ENCODE results near the gene MVB12B.

Gene MVB12B

GRCh38 chr9:126499911-126500599, 173.4 kb downstream of the MVB12B start:
- H4K8ac ChIP-seq (ENCODE audit: low read depth, low read length): no peak overlapping the region
- H3K14ac ChIP-seq (ENCODE audit: low read length): peak overlapping the region; percentile 6
- H3K18ac ChIP-seq (ENCODE audit: low read length): peak overlapping the region; percentile 94
- peak overlapping the region; percentile 92 for H2AK5ac ChIP-seq (ENCODE audit: low read depth, low read length)
- H3K23ac ChIP-seq (ENCODE audit: low read depth, low read length, poor library complexity): peak overlapping the region; percentile 65
- H2BK15ac ChIP-seq (ENCODE audit: low read length): no peak overlapping the region
- H3K4me3 ChIP-seq (ENCODE audit: low read length in 2 of 2): peak overlapping the region; percentile 40 to 70
- peak overlapping the region; percentile 82 for H2AFZ ChIP-seq (ENCODE audit: low read length)
- H3K4ac ChIP-seq (ENCODE audit: low read length): no peak overlapping the region
- H3K27ac ChIP-seq (replicated peaks; ENCODE audit: low read length): no peak overlapping the region
- H3K9me3 ChIP-seq (replicated peaks in 1 of 2; ENCODE audit: control insufficient read depth in 2 of 2, insufficient read depth in 1 of 2, low read depth in 1 of 2, low read length in 2 of 2): peaks cover 0 to 2% of the 10 kb centered on the region in 2 donors
- WGBS, 2 donors (ENCODE audit: extremely low coverage in 2 of 2, insufficient read length in 2 of 2, insufficient replicate concordance in 1 of 2): no CpG with 5 or more reads among the region's 20 CpGs
- H3K79me1 ChIP-seq (ENCODE audit: low read depth, low read length): peaks cover 9% of the 10 kb centered on the region
- peak overlapping the region; percentile 44 for H3K9ac ChIP-seq (ENCODE audit: low read depth, low read length, poor library complexity)
- no peak for DNase-seq (ENCODE audit: low spot score)
- H4K91ac ChIP-seq (ENCODE audit: low read depth, low read length, poor library complexity): no peak overlapping the region
- H2BK5ac ChIP-seq (ENCODE audit: low read length): no peak overlapping the region
- peaks cover 6 to 7% of the 10 kb centered on the region in 2 donors for H3K36me3 ChIP-seq (replicated peaks in 1 of 2; ENCODE audit: control insufficient read depth in 2 of 2, insufficient read depth in 2 of 2, low read length in 2 of 2)
- H3K4me1 ChIP-seq (ENCODE audit: control insufficient read depth in 2 of 2, insufficient read depth in 1 of 2, low read depth in 1 of 2, low read length in 2 of 2): peaks cover 4 to 13% of the 10 kb centered on the region in 2 donors
- peak overlapping the region; percentile 56 for H3K4me2 ChIP-seq (ENCODE audit: insufficient read depth, low read length, poor library complexity, severe bottlenecking)
- H2BK12ac ChIP-seq (ENCODE audit: low read length): no peak overlapping the region
- H2BK120ac ChIP-seq (ENCODE audit: low read depth, low read length): no peak overlapping the region
- H3K27me3 ChIP-seq (ENCODE audit: control insufficient read depth in 3 of 3, insufficient read depth in 3 of 3, low read depth in 1 of 3, low read length in 3 of 3): peaks cover 0 to 15% (median 7%) of the 10 kb centered on the region in 3 experiments

GRCh38 chr9:126500600-126501382, 174.2 kb downstream of the MVB12B start:
- H2BK5ac ChIP-seq (ENCODE audit: low read length): no peak overlapping the region
- H2AFZ ChIP-seq (ENCODE audit: low read length): peak overlapping the region; percentile 8
- H2BK120ac ChIP-seq (ENCODE audit: low read depth, low read length): no peak overlapping the region
- H3K9ac ChIP-seq (ENCODE audit: low read depth, low read length, poor library complexity): peak overlapping the region; percentile 34
- peaks cover 0 to 2% of the 10 kb centered on the region in 2 donors for H3K9me3 ChIP-seq (replicated peaks in 1 of 2; ENCODE audit: control insufficient read depth in 2 of 2, insufficient read depth in 1 of 2, low read depth in 1 of 2, low read length in 2 of 2)
- H2AK5ac ChIP-seq (ENCODE audit: low read depth, low read length): peak overlapping the region; percentile 92
- no peak overlapping the region for H3K27ac ChIP-seq (replicated peaks; ENCODE audit: low read length)
- peak overlapping the region; percentile 68 for H2BK12ac ChIP-seq (ENCODE audit: low read length)
- no CpG with 5 or more reads among the region's 37 CpGs for WGBS, 2 donors (ENCODE audit: extremely low coverage in 2 of 2, insufficient read length in 2 of 2, insufficient replicate concordance in 1 of 2)
- H3K18ac ChIP-seq (ENCODE audit: low read length): peak overlapping the region; percentile 69
- peak; percentile 80 for DNase-seq (ENCODE audit: low spot score)
- no peak overlapping the region for H3K4me2 ChIP-seq (ENCODE audit: insufficient read depth, low read length, poor library complexity, severe bottlenecking)
- H3K23ac ChIP-seq (ENCODE audit: low read depth, low read length, poor library complexity): peak overlapping the region; percentile 90
- no peak overlapping the region for H4K8ac ChIP-seq (ENCODE audit: low read depth, low read length)
- H3K79me1 ChIP-seq (ENCODE audit: low read depth, low read length): peaks cover 9% of the 10 kb centered on the region
- peak overlapping the region in 1 of 2 donors; percentile 5 for H3K4me3 ChIP-seq (ENCODE audit: low read length in 2 of 2)
- H3K4ac ChIP-seq (ENCODE audit: low read length): no peak overlapping the region
- H4K91ac ChIP-seq (ENCODE audit: low read depth, low read length, poor library complexity): no peak overlapping the region
- H3K36me3 ChIP-seq (replicated peaks in 1 of 2; ENCODE audit: control insufficient read depth in 2 of 2, insufficient read depth in 2 of 2, low read length in 2 of 2): peaks cover 7 to 8% of the 10 kb centered on the region in 2 donors
- no peak overlapping the region for H2BK15ac ChIP-seq (ENCODE audit: low read length)
- H3K27me3 ChIP-seq (ENCODE audit: control insufficient read depth in 3 of 3, insufficient read depth in 3 of 3, low read depth in 1 of 3, low read length in 3 of 3): peaks cover 0 to 15% (median 7%) of the 10 kb centered on the region in 3 experiments
- peak overlapping the region; percentile 89 for H3K14ac ChIP-seq (ENCODE audit: low read length)
- peaks cover 4 to 13% of the 10 kb centered on the region in 2 donors for H3K4me1 ChIP-seq (ENCODE audit: control insufficient read depth in 2 of 2, insufficient read depth in 1 of 2, low read depth in 1 of 2, low read length in 2 of 2)

- Histone ChIP-seq H2AFZ (ENCODE audit: low read length) (no peak overlapping the region), H3K79me1 (ENCODE audit: low read depth, low read length) (peaks cover 9% of the 10 kb centered on the region), H2BK15ac (ENCODE audit: low read length) (peak overlapping the region; percentile 26), H3K23ac (ENCODE audit: low read depth, low read length, poor library complexity) (no peak overlapping the region), H2AK5ac (ENCODE audit: low read depth, low read length) (peak overlapping the region; percentile 43), H3K4me1 (ENCODE audit: control insufficient read depth in 2 of 2, insufficient read depth in 1 of 2, low read depth in 1 of 2, low read length in 2 of 2) (peaks cover 4 to 13% of the 10 kb centered on the region in 2 donors), H2BK120ac (ENCODE audit: low read depth, low read length) (no peak overlapping the region), H4K91ac (ENCODE audit: low read depth, low read length, poor library complexity) (no peak overlapping the region), H3K9me3 (replicated peaks in 1 of 2; ENCODE audit: control insufficient read depth in 2 of 2, insufficient read depth in 1 of 2, low read depth in 1 of 2, low read length in 2 of 2) (peaks cover 0 to 2% of the 10 kb centered on the region in 2 donors), H3K9ac (ENCODE audit: low read depth, low read length, poor library complexity) (no peak overlapping the region), H2BK5ac (ENCODE audit: low read length) (no peak overlapping the region), H3K4ac (ENCODE audit: low read length) (no peak overlapping the region), H3K14ac (ENCODE audit: low read length) (peak overlapping the region; percentile 86), H3K4me2 (ENCODE audit: insufficient read depth, low read length, poor library complexity, severe bottlenecking) (no peak overlapping the region), H2BK12ac (ENCODE audit: low read length) (peak overlapping the region; percentile 68), H3K18ac (ENCODE audit: low read length) (peak overlapping the region; percentile 69), H3K4me3 (ENCODE audit: low read length in 2 of 2) (peak overlapping the region in 1 of 2 donors; percentile 5), H3K27ac (replicated peaks; ENCODE audit: low read length) (no peak overlapping the region), H3K27me3 (ENCODE audit: control insufficient read depth in 3 of 3, insufficient read depth in 3 of 3, low read depth in 1 of 3, low read length in 3 of 3) (peaks cover 0 to 15% (median 7%) of the 10 kb centered on the region in 3 experiments), H3K36me3 (replicated peaks in 1 of 2; ENCODE audit: control insufficient read depth in 2 of 2, insufficient read depth in 2 of 2, low read length in 2 of 2) (peaks cover 7 to 8% of the 10 kb centered on the region in 2 donors), H4K8ac (ENCODE audit: low read depth, low read length) (no peak overlapping the region)
- no CpG with 5 or more reads among the region's 22 CpGs for WGBS, 2 donors (ENCODE audit: extremely low coverage in 2 of 2, insufficient read length in 2 of 2, insufficient replicate concordance in 1 of 2)
- no peak for DNase-seq (ENCODE audit: low spot score)
These were observed 175.0 kb downstream of the MVB12B start for GRCh38 chr9:126501383-126502331.

All from neuronal stem cell (in vitro differentiated cells).